K562 (cell line): ENCODE data around the gene RASGRP4. TPM values are rescaled to one million over a fixed set of nuclear protein-coding genes. Genes with fewer than 3 reads are reported as not detected.

ENCODE experiments used
- ARID4B ChIP-seq: sonication (generic); formaldehyde crosslinking; IDR thresholded peaks from 2 replicates; pipeline ENCODE4 v1.8.0; 2022; ENCODE audit warnings: mild to moderate bottlenecking, missing genetic modification reagents
- ZNF121 ChIP-seq: sonication (generic); formaldehyde crosslinking; conservative IDR thresholded peaks from 2 replicates; pipeline ENCODE4 v1.8.0; 2022; ENCODE audit warnings: missing genetic modification reagents
- polyA plus RNA-seq, 8 experiments: library from polyadenylated mRNA; depleted of rRNA in 4 of 8; stranded (reverse) in 5 of 8; unstranded in 3 of 8; fragments of >200 nt; fragmentation: Nextera tagmentation in 2 of 8; fragmentation: Illumina TruSeq in 1 of 8; extraction: Ambion mirVana in 2 of 8; extraction: Trizol in 1 of 8; gene quantifications; 2 replicates each; pipeline versions ENCODE4 v1.2.1 to v1.2.3, GENCODE V29; 2011 to 2014; ENCODE audit warnings: inconsistent platforms in 1 of 8, missing spikeins in 1 of 8
- total RNA-seq, 7 experiments: library from RNA; depleted of rRNA in 6 of 7; stranded (reverse); fragments of >200 nt in 6 of 7; fragmentation: Illumina TruSeq in 2 of 7; extraction: Trizol in 2 of 7; gene quantifications; 2 replicates each; pipeline versions ENCODE4 v1.2.1 to v1.2.3, GENCODE V29; 2011 to 2021; ENCODE audit warnings: low replicate concordance in 1 of 7

Gene RASGRP4
- total and polyA plus RNA-seq, 9 of the 15 experiments (the other 6 are each of a cell fraction or from before 2014, with no cell fraction given) = 0.39 to 4.6 (median 3.8) TPM

- TF ChIP-seq ZNF121 (CRISPR knock-in tag) (peak; percentile 20; the same call in 1 of the 2 replicates), ARID4B (CRISPR knock-in tag) (peak; percentile 14; the same call in 1 of the 2 replicates)
Measured at GRCh38 chr19:38362946-38363688, 62.9 kb downstream of the RASGRP4 start (continued).
